Stimulated activated CD8-positive, alpha-beta memory T cell treated with anti-CD3 and anti-CD28 coated beads, Interleukin-12 subunit alpha, Interleukin-12 subunit beta, amount 100 ng/mL, for 1 hour (primary cell): ENCODE results near the gene ZNF205.
"Not testable (repeated sequence)": the region's sequence is repeated elsewhere in the genome, so short reads cannot be mapped to it uniquely, and the experiment has no call there.

Experiments used
- DNase-seq: peaks from one replicate; pipeline ENCODE4 v3.0.0-alpha.2; 2020; ENCODE audit warnings: low read depth

The ZNF205 gene

GRCh38 chr16:3112058-3112880, at the start of gene ZNF205:
Gene ZNF205 (plus strand): TSS chr16:3112586. CDS start chr16:3113431, 845 bp downstream.
- DNase-seq: no peak

DNA sequence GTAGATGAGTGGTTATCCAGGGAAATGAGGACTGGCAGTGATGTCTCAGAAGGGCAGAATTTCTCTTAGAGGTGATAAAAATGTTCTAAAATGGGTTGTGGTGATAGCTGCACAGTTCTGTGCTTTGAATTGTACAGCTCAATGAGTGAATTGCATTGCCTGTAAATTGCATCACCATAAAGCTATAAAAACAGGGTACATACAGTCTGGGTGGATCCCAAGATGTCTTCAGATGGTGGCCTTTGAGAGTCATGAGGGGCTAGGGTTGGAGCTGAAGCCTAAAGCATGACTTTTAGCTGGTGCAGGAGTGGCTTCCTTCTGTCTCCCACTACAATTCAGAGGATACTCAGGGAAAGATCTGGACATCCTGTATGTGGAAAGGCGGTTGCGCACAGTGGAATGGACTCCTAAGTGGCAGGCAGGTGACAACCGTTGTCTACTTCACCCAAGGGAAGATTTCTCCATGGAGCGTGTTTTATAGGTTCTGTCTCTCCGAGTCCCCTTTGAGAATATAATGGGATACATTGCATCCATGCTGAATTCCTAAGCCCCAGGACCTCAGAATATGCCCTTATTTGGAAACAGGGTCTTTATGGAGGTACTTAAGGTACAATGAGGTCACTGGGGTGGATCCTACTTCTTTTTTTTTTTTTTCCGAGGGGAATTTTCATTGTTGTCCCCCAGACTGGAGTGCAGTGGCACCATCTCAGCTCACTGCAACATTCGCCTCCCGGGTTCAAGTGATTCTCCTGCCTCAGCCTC, 48.6 kb upstream of the ZNF205 start:
- DNase-seq: no peak

DNA sequence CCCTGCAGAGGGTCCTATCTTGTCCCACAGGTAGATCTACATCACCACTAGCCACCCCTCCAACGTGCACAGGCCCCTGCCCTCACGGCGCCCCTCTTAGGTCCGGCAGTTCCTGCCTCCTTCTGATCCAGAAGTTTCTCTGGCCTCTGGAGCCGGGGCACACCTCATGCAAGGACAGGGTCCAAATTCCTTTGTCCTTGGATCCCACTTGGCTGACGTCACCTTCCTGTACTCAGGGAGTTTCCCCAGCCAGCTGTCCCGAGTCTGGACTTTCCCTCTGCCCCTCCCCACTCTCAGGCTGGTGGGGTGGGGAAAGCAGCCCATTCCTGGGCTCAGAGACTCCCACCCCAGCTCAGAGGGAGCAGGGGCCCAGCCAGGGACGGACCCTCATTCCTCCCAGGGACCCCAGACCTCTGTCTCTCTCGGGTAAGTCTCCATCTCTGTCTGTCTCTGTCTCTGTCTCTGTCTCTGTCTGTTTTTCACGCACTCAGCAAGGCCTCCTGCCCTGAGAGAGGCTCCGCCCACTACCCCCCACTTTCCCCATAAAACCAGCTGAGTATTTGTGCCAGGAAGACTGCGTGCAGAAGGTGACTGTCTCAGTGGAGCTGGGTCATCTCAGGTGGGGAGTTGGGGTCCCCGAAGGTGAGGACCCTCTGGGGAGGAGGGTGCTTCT, 47.2 kb upstream of the ZNF205 start, which contains the start of gene IL32:
Gene IL32, plus strand, starts transcription at position 572 of the 673 bp plus-strand sequence. CDS start 172 bp downstream, outside the sequence.
- DNase-seq: peak; percentile 51

- DNase-seq: no peak
These were observed 46.5 kb upstream of the ZNF205 start for GRCh38 chr16:3065742-3066439.

DNA sequence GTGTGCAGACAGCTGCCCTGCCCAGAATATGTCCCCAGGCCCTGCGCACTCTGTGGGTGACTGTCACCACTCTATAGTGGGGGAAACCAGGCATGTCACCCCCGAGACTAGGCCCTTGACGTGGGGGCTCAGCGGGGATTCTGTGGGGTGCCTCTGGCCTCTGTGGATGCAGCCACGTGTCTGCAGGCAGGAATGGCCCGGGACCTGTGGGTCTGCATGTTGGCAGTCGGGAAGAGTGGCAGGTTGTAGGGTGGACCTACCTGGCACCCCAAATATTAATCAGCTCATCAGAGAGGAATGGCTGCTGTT, 46.0 kb upstream of the ZNF205 start:
- DNase-seq: no peak

DNA sequence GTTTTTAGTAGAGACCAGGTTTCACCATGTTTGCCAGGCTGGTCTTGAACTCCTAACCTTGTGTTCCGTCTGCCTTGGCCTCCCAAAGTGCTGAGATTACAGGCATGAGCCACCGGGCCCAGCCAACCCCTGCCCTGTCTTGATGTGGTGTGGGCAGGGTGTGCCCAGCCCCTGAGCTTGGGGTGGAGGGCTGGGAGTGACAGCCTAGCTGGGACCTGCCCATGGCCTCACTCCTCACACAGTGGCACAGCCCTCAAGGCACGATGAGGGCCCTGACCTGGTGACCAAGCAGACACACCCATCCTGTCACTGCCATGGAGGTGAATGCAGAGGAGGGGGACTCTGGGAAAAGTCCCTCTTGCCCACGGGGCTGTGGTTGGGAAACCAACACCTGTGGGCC, 43.9 kb upstream of the ZNF205 start:
- no peak for DNase-seq

DNA sequence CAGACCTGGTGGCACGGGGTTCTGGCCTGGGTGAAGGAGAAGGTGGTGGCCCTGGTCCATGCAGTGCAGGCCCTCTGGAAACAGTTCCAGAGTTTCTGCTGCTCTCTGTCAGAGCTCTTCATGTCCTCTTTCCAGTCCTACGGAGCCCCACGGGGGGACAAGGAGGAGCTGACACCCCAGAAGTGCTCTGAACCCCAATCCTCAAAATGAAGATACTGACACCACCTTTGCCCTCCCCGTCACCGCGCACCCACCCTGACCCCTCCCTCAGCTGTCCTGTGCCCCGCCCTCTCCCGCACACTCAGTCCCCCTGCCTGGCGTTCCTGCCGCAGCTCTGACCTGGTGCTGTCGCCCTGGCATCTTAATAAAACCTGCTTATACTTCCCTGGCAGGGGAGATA, 43.2 kb upstream of the ZNF205 start:
- not testable (repeated sequence) for DNase-seq

DNA sequence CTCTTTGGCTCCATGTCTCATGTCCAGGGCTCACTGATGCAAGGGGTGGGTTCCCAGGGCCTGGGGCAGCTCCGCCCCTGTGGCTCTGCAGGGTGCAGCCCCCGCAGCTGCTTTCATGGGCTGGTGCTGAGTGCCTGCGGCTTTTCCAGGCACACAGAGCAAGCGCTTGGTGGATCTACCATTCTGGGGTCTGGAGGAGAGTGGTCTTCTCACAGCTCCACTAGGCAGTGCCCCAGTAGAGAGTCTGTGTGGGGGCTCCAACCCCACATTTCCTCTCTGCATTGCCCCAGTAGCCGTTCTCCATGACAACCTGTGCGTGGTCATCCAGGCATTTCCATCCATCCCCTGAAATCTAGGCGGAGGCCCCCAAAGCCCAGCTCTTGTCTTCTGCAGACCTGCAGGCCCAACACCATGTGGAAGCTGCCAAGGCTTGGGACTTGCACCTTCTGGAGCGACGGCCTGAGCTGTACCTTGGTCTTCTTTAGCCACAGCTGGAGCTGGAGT, 41.7 kb upstream of the ZNF205 start:
- DNase-seq: no peak

GRCh38 chr16:3071655-3072054, 40.7 kb upstream of the ZNF205 start:
- no peak for DNase-seq

- DNase-seq: not testable (repeated sequence)
These were observed 40.2 kb upstream of the ZNF205 start for GRCh38 chr16:3072148-3072547.

DNA sequence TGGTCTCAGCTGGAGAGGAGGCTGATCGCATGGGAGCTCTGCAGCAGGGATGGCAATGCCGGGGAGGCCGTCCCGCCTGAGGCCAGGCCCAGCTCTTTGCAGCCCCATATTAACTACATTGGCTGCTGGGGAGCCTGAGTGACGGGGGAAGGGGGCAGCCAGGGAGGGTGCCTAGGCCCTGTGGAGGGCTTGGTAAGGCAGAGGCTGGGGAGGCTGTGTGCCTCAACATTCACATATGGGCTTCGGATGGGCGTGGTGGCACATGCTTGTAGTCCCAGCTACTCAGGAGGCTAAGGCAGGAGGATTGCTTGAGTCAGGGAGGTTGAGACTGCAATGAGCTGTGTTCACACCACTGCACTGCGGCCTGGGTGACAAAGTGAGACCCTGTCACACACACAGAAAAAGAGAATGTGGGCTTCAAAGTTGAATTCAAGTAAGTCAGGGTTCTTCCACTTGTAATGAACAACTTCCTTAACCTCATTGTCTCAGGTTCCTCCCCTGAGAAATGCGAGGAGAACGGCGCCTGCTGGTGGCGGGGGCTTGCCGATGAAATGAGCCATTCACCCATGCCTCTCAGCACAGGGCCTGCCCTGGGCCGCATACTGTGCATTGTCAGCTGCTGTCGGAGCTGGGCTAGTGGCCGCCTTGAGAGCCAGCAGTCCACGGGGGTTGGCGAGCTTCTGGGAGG, 39.7 kb upstream of the ZNF205 start:
- DNase-seq: not testable (repeated sequence)

DNA sequence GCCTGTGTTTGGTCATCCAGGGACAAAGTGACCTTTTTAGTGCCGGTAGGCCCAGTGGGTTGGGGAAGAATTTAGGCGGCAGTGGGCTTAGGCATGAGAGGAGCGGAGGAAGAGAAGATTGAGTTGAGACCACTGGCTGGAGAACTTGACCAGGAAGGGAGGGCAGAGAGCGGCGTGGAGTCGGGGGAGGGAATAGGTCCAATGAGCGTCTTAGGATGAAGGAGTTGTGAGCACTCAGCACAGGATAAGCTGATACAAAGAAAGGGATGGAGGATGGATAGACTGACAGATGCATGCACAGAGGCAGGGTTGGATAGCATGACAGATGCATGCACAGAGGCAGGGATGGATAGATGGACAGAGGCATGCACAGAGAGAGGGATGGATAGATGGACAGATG, 38.9 kb upstream of the ZNF205 start:
- no peak for DNase-seq

DNA sequence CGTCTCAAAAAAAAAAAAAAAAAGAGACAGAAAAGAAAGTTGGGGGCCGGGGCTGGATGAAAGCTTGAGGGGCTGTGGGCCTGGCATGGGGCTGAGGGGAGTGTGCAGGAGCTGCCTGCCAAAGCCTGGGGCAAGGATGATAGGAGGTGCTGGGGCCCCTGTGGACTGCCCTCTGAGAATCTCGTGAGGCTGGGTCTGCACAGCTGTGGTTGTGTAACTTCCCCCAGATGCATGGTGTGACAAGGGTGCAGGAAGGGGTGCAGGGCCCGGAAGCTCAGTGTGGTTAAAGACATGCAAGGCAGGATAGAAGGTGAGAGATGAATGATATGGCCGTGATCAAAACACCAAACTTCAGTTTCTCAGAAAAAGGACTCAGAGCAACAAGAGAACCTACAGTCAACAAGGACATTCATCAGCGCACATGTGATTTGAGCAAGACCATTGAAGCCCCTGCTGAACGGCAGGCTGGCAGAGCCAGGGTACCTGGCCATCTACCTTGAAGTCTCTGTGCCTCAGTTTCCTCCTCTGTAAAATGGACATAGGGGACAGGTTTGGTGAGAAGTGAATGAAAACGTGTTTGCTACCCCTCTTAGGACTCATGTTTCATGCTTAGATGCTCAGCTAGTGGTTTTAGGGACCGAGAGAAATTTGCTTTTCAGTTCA, 37.4 kb upstream of the ZNF205 start:
- peak; percentile 62 for DNase-seq

DNA sequence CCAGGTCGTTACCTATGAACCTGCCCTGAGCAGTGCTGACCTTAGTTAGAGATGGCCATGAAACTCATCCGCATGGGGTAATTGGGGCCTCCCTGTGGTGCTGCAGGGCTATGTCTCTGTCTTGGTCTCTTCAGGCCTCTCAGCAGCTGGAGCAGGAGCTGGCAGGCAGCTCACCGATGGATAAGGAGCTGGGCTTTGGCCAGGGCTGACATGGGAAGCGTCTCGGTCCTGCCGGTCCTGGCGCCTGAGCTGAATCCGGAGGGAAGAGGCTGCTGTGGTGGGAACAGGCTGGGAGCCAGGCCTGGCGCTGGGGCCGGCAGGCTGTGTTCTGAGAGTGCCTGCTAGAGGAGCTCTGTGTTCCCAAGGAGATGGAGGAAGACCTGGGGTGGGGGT, 36.9 kb upstream of the ZNF205 start:
- no peak for DNase-seq

DNA sequence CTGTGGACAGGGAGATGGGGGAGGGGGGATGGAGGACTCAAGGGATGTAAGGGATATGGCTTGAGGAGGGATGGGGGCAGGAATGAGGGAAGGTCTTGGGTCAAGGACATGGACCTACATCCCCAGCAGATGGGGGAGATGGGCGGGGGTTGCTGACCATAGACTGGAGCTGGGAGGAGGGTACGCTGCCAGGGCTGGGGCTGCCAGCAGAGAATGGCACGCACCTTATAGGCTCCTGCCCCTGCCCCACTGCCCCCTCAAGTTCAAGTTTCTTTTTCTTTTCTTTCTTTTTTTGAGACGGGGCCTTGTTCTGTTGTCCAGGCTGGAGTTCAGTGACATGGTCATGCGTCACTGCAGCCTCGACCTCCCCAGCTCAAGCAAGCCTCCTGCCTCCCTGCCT, 36.4 kb upstream of the ZNF205 start:
- not testable (repeated sequence) for DNase-seq

DNA sequence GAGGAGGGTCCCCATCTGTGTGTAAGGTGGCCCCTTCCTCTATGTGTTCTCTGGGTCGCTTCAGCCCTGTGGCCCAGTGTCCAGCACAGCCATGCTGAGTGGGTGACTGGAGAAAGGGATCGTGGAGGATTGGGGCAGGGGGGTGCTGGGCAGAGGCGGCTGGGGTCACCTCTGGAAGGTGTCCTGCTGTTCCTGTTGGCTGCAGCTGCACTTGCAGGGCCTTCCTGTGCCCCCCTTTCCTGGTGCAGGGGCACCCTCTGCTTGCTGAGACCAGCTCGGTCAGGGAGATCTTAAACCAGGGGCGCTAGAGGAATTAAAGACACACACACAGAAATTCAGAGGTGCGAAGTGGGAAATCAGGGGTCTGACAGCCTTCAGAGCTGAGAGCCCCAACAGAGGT, 35.8 kb upstream of the ZNF205 start:
- no peak for DNase-seq

- DNase-seq: no peak
These were observed 32.4 kb upstream of the ZNF205 start for GRCh38 chr16:3080024-3080423.

DNA sequence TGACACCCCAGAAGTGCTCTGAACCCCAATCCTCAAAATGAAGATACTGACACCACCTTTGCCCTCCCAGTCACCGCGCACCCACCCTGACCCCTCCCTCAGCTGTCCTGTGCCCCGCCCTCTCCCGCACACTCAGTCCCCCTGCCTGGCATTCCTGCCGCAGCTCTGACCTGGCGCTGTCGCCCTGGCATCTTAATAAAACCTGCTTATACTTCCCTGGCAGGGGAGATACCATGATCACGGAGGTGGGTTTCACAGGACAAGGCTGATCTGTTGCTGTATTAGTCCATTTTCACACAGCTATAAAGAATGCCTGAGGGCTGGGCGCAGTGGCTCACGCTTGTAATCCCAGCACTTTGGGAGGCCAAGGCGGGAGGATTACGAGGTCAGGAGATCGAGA, 30.4 kb upstream of the ZNF205 start:
- DNase-seq: not testable (repeated sequence)

DNA sequence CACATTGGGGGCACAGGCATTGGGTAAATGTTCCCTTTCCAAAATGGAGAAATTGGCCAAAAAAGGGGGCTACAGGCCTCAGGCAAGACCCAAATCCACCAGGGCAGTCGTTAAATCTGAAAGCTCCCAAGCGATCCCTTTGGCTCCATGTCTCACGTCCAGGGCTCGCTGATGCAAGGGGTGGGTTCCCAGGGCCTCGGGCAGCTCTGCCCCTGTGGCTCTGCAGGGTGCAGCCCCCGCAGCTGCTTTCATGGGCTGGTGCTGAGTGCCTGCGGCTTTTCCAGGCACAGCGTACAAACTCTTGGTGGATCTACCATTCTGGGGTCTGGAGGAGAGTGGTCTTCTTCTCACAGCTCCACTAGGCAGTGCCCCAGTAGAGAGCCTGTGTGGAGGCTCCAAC, 29.0 kb upstream of the ZNF205 start:
- DNase-seq: not testable (repeated sequence)

GRCh38 chr16:3084491-3084890, 27.9 kb upstream of the ZNF205 start:
- no peak for DNase-seq
